ENCODE results near the gene CCR3.

Gene CCR3

GRCh38 chr3:46293991-46294833, 52.0 kb downstream of the CCR3 start:
- H3K36me3 Mint-ChIP-seq = peaks cover 16% of the 10 kb centered on the region
- H3K9me3 Mint-ChIP-seq = no peaks in the 10 kb centered on the region
- H3K4me3 Mint-ChIP-seq = peak overlapping the region; percentile 67
- H3K4me1 Mint-ChIP-seq = peaks cover 74% of the 10 kb centered on the region
- peak overlapping the region; percentile 79 for H3K27ac Mint-ChIP-seq
- ATAC-seq (peak; percentile 97), DNase-seq (ENCODE audit: low spot score in 2 of 2) (peak in 1 of 2 donors; percentile 87)

GRCh38 chr3:46296826-46297225, 54.6 kb downstream of the CCR3 start:
- Mint-ChIP-seq H3K27ac (peak overlapping the region; percentile 89), H3K4me1 (peaks cover 87% of the 10 kb centered on the region), H3K9me3 (no peaks in the 10 kb centered on the region), H3K36me3 (peaks cover 25% of the 10 kb centered on the region), H3K4me3 (no peak overlapping the region)
- ATAC-seq = no peak
- no peak for DNase-seq (ENCODE audit: low spot score in 2 of 2)

GRCh38 chr3:46297658-46298423, 55.6 kb downstream of the CCR3 start:
- ATAC-seq = no peak
- H3K4me3 Mint-ChIP-seq = peak overlapping the region; percentile 53

GRCh38 chr3:46298871-46299607, 56.8 kb downstream of the CCR3 start:
- ATAC-seq (peak; percentile 96), DNase-seq (ENCODE audit: low spot score in 2 of 2) (peak in 1 of 2 donors; percentile 83)
- peaks cover 22% of the 10 kb centered on the region for H3K36me3 Mint-ChIP-seq
- peaks cover 80% of the 10 kb centered on the region for H3K4me1 Mint-ChIP-seq
- H3K4me3 Mint-ChIP-seq = peak overlapping the region; percentile 53
- H3K9me3 Mint-ChIP-seq = no peaks in the 10 kb centered on the region
- H3K27ac Mint-ChIP-seq = peak overlapping the region; percentile 89

More at GRCh38 chr3:46297658-46298423, 55.6 kb downstream of the CCR3 start:
- DNase-seq (ENCODE audit: low spot score in 2 of 2) = no peak
- peak overlapping the region; percentile 89 for H3K27ac Mint-ChIP-seq
- peaks cover 25% of the 10 kb centered on the region for H3K36me3 Mint-ChIP-seq
- H3K4me1 Mint-ChIP-seq = peaks cover 92% of the 10 kb centered on the region
- H3K9me3 Mint-ChIP-seq = no peaks in the 10 kb centered on the region

GRCh38 chr3:46299608-46300460, 57.6 kb downstream of the CCR3 start:
- peak overlapping the region; percentile 53 for H3K4me3 Mint-ChIP-seq
- ATAC-seq = peak; percentile 67
- H3K9me3 Mint-ChIP-seq = no peaks in the 10 kb centered on the region
- H3K4me1 Mint-ChIP-seq = peaks cover 78% of the 10 kb centered on the region
- H3K27ac Mint-ChIP-seq = peak overlapping the region; percentile 89
- peaks cover 19% of the 10 kb centered on the region for H3K36me3 Mint-ChIP-seq
- peak in 1 of 2 donors; percentile 75 for DNase-seq (ENCODE audit: low spot score in 2 of 2)

- H3K36me3 Mint-ChIP-seq = peaks cover 19% of the 10 kb centered on the region
- peaks cover 76% of the 10 kb centered on the region for H3K4me1 Mint-ChIP-seq
- ATAC-seq (no peak), DNase-seq (ENCODE audit: low spot score in 2 of 2) (peak in 1 of 2 donors; percentile 56)
- no peaks in the 10 kb centered on the region for H3K9me3 Mint-ChIP-seq
- H3K4me3 Mint-ChIP-seq = peak overlapping the region; percentile 53
- H3K27ac Mint-ChIP-seq = peak overlapping the region; percentile 89
These were observed 58.2 kb downstream of the CCR3 start for GRCh38 chr3:46300461-46300789.

GRCh38 chr3:46301122-46301835, 59.0 kb downstream of the CCR3 start:
- peak overlapping the region; percentile 87 for H3K27ac Mint-ChIP-seq
- ATAC-seq (no peak), DNase-seq (ENCODE audit: low spot score in 2 of 2) (no peak)
- H3K4me3 Mint-ChIP-seq = peak overlapping the region; percentile 46
- peaks cover 19% of the 10 kb centered on the region for H3K36me3 Mint-ChIP-seq
- H3K4me1 Mint-ChIP-seq = peaks cover 70% of the 10 kb centered on the region
- H3K9me3 Mint-ChIP-seq = no peaks in the 10 kb centered on the region

GRCh38 chr3:46303240-46303639, 61.0 kb downstream of the CCR3 start:
- peaks cover 51% of the 10 kb centered on the region for H3K4me1 Mint-ChIP-seq
- no peak overlapping the region for H3K27ac Mint-ChIP-seq
- no peaks in the 10 kb centered on the region for H3K9me3 Mint-ChIP-seq
- DNase-seq (ENCODE audit: low spot score in 2 of 2) (no peak), ATAC-seq (no peak)
- H3K36me3 Mint-ChIP-seq = peaks cover 13% of the 10 kb centered on the region
- H3K4me3 Mint-ChIP-seq = no peak overlapping the region

- ATAC-seq (no peak), DNase-seq (ENCODE audit: low spot score in 2 of 2) (no peak)
- Mint-ChIP-seq H3K4me3 (no peak overlapping the region), H3K27ac (peak overlapping the region; percentile 48), H3K4me1 (peaks cover 36% of the 10 kb centered on the region), H3K9me3 (no peaks in the 10 kb centered on the region), H3K36me3 (peaks cover 4% of the 10 kb centered on the region)
These were observed 62.5 kb downstream of the CCR3 start for GRCh38 chr3:46304739-46305138.

GRCh38 chr3:46312991-46313390, 70.7 kb downstream of the CCR3 start:
- DNase-seq (ENCODE audit: low spot score in 2 of 2) (peak in 1 of 2 donors; percentile 12), ATAC-seq (no peak)
- H3K36me3 Mint-ChIP-seq = no peaks in the 10 kb centered on the region
- H3K9me3 Mint-ChIP-seq = peaks cover 4% of the 10 kb centered on the region
- no peak overlapping the region for H3K27ac Mint-ChIP-seq
- no peaks in the 10 kb centered on the region for H3K4me1 Mint-ChIP-seq
- no peak overlapping the region for H3K4me3 Mint-ChIP-seq

GRCh38 chr3:46314517-46314916, 72.3 kb downstream of the CCR3 start:
- peak; percentile 97 for ATAC-seq
- DNase-seq (ENCODE audit: low spot score in 2 of 2) = peak in 1 of 2 donors; percentile 43
- Mint-ChIP-seq H3K27ac (no peak overlapping the region), H3K36me3 (no peaks in the 10 kb centered on the region), H3K9me3 (peaks cover 4% of the 10 kb centered on the region), H3K4me3 (no peak overlapping the region), H3K4me1 (no peaks in the 10 kb centered on the region)

GRCh38 chr3:46316206-46316605, 73.9 kb downstream of the CCR3 start:
- no peaks in the 10 kb centered on the region for H3K36me3 Mint-ChIP-seq
- ATAC-seq (no peak), DNase-seq (ENCODE audit: low spot score in 2 of 2) (no peak)
- no peaks in the 10 kb centered on the region for H3K4me1 Mint-ChIP-seq
- peaks cover 4% of the 10 kb centered on the region for H3K9me3 Mint-ChIP-seq
- no peak overlapping the region for H3K27ac Mint-ChIP-seq
- no peak overlapping the region for H3K4me3 Mint-ChIP-seq

Measured in stimulated activated effector memory CD8-positive, alpha-beta T cell treated with anti-CD3 and anti-CD28 coated beads, Interleukin-12 subunit alpha, Interleukin-12 subunit beta, amount 100 ng/mL, for 72 hours (primary cell).